Nucleus accumbens (tissue), 56 donors: ENCODE measurements around the gene PRPF39.

Experiments
- DNase-seq, 56 donors: peaks; one replicate each; lab custom pipeline; 2025; lab: John Stamatoyannopoulos, UW

The PRPF39 gene, protein sequence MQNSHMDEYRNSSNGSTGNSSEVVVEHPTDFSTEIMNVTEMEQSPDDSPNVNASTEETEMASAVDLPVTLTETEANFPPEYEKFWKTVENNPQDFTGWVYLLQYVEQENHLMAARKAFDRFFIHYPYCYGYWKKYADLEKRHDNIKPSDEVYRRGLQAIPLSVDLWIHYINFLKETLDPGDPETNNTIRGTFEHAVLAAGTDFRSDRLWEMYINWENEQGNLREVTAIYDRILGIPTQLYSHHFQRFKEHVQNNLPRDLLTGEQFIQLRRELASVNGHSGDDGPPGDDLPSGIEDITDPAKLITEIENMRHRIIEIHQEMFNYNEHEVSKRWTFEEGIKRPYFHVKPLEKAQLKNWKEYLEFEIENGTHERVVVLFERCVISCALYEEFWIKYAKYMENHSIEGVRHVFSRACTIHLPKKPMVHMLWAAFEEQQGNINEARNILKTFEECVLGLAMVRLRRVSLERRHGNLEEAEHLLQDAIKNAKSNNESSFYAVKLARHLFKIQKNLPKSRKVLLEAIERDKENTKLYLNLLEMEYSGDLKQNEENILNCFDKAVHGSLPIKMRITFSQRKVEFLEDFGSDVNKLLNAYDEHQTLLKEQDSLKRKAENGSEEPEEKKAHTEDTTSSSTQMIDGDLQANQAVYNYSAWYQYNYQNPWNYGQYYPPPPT

DNA sequence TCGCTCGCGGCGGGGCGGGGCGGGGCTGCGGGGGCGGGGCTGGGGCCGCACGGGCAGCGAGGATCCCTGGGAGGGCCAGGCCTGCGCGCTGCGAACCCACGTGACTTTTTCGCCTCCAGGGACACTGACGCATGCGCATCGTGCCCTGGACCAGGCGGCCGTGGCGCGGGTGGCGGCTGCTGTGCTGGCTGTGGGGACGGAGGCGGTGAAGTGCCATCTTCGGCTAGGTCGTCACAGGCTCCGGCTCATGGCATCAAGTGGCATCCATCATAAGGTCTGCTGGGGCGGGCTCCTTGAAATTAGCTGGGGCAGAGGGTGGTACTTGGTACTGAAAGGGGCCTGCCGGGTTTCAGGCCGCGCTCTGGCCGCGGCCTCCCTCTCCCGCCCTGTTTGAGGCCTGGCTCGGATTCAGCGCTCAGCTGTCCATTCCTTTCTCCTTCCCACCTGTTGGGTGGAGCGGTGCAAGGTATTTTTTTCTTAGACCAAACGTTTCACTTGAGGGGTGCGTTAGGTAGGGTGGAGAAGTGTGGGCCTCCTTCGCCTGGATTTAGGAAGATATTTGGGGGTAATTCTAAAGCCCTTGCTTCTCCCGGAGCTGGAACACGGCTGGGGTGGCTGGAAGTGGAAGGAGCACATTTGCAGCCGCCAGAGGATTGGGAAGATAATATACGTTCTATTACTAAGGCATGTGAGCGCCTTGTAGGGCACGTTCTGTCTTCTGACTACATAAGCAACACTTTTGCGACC is at the start of gene PRPF39:
TSS of gene PRPF39 (plus strand) at position 141 of the 747 bp plus-strand sequence. CDS start 11,124 bp downstream, outside the sequence.
- peak; percentile 32 to 95 (median 89) for DNase-seq

DNA sequence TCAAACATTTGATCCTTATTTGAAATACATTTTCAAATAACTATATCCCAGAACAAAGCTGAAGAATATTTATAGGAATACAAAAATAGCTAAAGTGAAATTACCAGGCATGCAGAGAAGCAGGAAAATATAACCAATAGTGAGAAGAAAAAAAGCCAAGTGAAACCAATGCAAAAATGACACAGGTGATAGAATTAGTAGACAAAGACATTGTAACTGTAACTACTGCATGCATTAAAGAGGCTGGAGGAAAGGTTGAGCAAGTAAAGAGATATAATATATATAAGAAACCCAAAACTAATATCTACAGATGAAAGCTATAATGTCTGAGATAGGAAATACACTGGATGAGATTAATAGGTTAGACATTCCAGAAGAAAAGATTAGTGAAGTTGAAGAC is 49.2 kb upstream of the PRPF39 start:
- no peak for DNase-seq

DNA sequence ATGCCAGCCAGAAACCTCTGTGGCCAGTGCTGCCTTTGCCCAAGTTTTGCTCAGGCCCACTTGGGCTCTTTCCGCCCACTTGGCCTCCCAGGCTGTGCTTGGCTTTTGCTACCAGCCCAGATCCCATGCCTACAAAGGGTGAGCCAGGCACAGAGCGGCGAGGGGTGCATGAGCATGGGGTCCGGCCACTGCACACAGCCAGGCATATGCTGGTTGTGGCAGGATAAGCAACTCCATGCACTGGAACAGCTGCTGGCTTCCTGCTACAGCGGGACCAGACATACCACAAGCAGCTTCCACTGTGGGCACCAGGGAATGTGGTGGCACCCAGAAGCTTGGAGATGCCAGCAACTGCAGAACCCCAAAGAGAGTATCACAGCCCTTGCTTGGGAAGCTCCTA is 45.7 kb upstream of the PRPF39 start:
- DNase-seq: no peak

DNA sequence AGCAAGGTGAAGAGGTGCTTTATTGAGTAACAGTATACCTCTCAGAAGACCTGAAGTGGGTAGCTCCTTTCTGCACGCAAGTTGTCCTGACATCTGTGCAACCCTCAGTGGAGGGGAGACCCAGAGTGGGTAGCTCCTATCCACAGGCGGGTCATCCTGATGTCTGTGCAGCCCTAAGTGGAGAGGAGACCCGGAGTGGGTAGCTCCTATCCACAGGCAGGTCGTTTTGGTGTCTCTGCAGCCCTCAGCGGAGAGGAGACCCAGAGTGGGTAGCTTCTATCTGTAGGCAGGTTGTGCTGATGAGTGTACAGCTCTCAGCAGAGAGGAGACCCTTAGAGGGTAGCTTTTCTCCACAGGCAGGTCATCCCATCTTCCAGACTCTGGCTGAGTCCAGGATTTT is 45.1 kb upstream of the PRPF39 start:
- DNase-seq: no peak

DNA sequence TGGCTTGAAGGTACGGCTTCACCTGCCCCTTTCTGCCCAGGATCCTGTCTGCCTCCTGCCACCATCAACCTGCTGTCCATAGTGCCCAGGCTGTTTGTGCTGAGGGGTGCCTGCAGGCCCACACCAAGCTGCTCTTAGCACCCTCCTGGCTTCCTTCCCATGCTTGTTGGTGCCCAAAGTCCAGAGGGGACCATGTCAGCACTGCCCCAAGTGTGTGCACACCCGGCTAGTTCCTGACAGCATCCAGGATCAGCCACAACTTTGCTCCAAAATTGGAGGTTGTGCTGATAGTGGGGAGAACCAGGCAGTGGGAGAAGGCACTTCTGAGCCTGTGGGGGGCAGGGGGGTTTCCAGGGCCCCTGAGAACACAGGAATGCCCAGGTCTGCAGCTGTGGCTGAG is 44.5 kb upstream of the PRPF39 start:
- no peak for DNase-seq

DNA sequence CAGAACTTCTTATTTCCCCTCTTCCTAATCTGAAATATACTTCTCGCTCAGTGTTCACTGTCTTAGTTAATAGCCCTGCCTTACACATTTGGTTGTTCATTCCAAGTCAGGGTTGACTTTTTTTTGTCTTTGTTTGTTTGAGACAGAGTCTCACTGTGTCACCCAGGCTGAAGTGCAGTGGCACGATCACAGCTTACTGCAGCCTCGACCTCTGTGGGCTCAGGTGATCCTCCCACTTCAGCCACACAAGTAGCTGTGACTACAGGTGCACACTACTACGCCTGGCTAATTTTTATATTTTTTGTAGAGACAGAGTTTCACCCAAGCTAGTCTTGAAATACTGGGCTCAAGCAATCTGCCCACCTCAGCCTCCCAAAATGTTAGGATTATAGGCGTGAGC is 42.3 kb upstream of the PRPF39 start:
- no peak for DNase-seq

DNA sequence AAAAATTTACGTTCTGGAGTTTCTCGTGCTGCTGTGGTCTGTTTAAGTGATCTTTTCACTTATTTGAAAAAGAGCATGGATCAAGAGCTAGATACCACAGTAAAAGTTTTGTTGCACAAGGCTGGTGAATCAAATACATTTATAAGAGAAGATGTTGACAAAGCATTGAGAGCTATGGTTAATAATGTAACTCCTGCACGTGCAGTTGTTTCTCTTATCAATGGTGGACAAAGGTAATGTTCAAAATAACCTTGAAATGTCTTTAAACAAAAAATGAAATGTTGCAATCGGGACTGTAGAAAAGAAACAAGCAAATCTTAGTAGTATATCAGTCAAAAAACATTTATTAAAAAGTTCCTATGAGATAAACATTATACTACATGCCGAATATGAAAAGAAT is 39.3 kb upstream of the PRPF39 start:
- no peak for DNase-seq

DNA sequence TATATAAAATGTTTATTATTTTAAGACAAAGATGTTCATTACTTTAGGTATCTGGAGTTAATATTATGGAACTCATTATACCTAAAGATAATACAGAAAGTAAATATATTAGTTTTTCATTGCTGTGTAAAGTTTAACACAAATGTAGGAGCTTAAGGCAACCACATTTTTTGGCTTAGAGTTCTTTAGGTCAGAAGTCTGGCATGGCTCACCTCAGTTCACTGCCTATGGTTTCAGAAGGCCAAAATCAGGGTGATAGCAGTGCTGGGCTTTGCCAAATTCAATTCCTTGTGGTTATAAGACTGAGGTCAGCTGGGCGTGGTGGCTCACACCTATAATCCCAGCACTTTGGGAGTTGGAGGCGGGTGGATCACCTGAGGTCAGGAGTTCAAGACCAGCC is 35.5 kb upstream of the PRPF39 start:
- no peak for DNase-seq

DNA sequence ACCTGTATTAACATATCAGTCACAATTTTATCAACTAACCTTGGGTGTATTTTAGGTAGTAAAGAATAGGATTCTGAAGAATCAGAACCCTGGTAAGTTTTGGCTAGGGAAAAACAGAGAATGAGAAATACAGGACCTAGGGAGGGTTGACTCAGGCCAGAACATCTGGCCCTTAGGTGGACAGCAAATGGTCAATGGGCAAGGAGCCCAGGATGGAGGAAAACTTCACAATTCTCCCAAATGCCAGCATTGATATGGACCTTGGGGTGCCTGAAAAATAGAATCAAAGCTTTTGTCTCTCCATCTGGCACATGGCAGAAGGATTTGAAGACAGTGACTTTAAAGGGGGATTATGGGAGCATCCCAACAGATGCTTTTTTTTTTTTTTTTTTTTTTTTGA is 32.7 kb upstream of the PRPF39 start:
- no peak for DNase-seq

DNA sequence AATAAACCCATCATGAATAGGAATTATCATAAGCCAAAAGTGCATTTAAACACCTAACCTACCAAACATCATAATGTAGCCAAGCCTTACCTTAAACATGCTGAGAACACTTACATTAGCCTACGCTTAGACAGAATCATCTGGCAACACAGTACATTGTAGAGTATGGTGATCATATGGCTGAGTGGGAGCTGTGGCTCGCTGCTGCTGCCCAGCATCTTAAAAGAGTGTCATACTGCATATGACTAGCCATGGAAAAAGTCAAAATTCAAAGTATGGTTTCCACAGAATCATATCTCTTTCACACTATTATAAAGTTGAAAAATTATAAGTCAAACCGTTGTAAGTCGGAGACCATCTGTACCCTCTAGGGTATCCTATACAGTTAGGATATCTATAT is 32.0 kb upstream of the PRPF39 start:
- no peak for DNase-seq

DNA sequence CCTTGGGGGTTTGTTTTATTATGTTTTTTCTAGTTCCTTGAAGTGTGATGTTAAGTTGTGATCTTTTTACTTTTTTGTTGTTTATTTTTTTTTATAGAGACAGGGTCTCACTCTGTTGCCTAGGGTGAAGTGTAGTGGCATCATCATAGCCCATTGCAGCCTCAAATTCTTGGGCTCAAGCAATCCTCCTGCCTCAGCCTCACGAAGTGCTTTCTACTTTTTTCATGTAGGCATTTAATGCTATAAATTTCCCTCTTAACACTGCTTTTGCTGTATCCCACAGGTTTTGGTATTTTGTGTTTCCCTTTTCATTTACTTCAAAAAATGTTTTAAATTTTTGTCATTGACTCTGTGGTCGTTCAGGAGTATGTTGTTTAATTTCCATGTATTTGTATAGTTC is 26.6 kb upstream of the PRPF39 start:
- DNase-seq: no peak

DNA sequence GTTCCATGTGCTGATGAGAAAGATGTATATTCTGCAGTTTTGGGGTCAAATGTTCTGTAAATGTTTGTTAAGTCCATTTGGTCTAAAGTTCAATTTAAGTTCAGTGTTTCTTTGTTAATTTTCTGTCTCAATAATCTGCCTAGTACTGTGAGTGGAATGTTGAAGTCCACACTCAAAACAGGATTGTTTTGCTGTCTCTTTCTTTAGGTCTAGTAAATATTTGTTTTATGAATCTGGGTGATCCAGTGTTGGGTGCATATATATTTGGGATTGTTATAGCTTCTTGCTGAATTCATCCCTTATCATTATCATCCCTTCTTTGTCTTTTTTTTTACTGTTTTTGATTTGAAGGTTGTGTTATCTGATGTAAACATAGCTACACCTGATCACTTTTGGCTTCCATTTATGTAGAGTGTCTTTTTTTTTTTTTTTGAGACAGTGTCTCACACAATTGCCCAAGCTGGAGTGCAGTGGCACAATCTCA is 26.0 kb upstream of the PRPF39 start:
- no peak for DNase-seq

DNA sequence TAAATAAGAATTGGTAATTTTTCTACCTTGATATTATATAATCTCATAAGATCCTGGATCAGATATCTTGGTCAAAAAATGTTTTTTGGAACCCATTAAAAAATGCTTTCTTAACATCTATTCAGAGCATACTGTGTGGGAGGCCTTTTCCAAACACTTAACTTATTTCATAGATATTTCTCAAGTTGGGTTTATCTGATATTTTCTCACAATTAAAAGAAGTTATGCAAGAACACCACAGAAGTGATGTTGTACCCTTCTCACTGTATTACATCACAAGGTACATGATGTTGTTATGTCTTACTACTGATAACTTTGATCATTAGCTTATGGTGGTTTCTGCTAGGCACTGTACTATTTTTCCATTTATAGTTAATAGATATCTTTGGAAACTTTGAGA is 23.4 kb upstream of the PRPF39 start:
- no peak for DNase-seq

DNA sequence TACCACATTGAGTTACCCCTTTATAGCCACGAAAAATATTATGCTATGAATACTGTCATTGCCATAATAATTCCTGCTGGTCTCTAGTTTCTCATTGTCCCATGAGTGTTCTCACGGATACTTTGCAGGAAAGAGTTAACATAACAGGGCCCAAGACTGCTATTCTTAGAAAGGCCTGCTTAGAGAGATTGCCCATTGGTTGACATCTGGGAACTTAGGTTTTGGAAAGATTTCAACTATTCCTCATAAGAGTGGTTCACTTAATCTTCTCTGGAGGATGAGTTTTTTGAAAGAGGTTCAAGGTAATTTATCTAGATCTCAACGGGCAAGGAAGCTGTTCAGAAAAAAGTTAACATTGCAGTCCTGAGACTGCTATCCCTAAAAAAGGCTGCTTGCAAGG is 18.4 kb upstream of the PRPF39 start:
- no peak for DNase-seq

DNA sequence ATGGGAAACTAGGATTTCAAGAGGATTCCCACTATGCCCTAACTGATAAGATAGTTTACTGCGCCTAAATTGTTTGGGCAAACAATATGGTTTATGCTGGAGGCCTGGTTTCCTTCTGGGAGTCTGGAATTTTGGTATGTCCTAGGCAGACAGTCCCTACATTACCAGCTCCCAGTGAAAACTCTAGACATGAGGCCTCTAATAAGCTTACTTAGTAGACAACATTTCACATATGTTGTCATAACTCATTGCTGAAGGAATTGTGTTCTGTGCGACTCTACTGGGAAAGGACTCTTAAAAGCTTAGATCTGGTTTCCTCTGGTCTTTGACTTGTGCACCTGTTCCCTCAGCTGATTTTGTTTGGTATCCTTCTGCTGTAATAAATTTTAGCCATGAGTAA is 18.0 kb upstream of the PRPF39 start:
- DNase-seq: no peak

DNA sequence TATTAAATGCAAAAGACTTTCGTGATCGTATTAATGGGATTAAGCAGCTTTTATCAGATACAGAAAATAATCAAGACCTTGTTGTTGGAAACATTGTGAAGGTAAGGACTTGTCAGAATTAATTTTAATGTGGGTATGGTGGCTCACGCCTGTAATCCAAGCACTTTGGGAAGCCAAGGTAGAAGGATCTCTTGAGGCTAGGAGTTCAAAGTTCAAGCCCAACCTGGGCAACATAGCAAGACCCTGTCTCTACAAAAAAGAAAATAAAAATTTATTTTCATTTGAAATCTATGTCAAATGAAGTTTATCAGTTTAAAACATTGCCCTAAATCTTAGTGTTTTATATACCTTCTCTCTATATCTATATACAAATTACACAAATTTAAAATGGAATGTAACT is 17.2 kb upstream of the PRPF39 start:
- no peak for DNase-seq

DNA sequence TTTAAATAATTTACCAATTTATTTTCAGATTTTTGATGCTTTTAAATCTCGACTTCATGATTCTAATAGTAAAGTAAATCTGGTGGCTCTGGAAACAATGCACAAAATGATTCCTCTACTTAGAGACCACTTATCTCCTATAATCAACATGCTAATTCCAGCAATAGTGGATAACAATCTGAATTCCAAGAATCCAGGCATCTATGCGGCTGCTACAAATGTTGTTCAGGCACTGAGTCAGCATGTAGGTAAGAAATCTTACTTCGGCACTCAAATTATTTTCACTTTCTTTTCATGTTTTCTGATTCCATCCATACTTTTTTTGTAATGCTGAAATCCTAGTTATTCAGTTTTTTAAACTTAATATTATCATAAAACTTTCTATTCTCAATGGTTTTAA is 15.5 kb upstream of the PRPF39 start:
- DNase-seq: no peak

DNA sequence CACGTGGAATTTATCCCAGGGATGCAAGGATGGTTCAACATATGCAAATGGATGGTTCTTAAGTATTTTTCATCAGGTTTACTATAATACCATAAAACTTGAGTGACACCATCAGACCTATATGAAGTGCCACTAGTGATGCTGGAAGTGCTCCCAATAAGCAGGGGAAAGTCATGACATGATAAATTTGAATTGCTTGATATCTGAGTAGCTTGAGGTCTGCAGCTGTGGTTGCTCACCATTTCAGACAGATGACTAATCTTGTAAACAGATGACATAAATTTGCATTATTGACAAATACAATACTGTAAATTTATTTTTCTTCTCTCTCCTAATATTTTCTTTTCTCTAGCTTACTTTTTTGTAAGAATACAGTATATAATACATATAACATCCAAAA is 13.7 kb upstream of the PRPF39 start:
- DNase-seq: no peak

DNA sequence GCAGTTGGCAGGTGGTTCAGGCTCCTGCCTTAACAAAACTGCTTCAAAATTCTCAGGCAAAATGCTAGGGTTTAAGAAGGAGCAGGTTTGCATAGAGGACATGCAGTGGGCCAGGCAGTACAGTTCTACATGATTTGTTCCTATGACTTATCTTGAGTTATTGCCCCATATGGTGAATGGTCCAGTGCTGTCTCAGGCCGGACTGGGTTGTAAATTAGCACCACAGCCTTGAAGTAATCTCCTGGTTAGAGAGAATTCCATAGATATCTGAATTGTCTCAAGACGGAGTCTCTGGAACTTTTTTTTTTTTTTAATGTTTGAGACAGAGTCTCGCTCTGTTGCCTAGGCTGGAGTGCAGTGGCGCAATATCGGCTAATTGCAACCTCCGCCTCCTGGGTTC is 11.8 kb upstream of the PRPF39 start:
- no peak for DNase-seq

DNA sequence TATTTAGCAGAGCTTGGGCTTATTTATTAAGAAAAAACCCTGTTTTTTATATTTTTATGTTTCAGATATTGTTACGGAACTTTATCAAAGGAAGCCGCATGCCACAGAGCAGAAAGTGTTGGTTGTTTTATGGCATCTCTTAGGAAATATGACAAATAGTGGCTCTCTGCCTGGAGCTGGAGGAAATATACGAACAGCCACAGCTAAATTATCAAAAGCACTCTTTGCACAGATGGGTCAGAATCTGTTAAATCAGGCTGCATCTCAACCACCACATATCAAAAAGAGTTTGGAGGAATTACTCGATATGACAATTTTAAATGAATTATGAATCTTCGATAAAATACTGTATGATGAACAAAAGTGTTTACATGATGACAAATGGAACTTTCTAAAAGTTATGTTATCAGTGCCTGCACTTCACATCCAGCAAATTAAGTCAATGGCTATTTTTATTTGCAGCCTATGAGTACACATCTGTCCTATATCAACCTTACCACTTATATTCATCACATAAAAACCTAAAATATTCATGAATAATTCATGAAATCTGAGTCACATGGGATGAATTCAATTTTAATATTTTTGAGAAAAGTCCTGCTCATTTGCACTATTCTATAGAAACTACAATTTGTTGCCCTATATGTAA is 10.6 kb upstream of the PRPF39 start:
- no peak for DNase-seq

DNA sequence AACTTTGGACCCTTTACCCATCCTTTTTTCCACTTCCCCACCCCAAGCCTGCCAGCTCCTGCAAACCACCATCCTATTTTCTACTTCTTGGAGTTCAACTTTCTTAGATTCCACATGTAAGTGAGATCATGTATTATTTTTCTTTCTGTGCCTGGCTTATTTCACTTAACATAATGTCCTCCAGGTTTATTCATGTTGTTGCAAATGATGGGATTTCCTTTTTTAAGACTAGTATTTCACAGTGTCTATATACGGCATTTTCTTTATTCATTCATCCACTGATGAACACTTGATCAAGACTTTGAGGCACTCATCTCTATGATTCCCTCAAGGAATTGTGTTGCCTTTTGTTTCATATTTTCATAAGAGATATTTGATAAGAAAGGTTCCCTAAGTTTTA is 5.6 kb upstream of the PRPF39 start:
- DNase-seq: no peak
